NCI-H1105 treated with DMSO at 0.1 percent for 48 hours (cell line): ENCODE data around the gene ZFAND6.
A peak's percentile ranks its signal among the peaks of the same experiment; 100 is the strongest.

Source experiments
- DNase-seq: peaks from one replicate; lab custom pipeline; 2025; lab: John Stamatoyannopoulos, UW

Gene ZFAND6

DNA sequence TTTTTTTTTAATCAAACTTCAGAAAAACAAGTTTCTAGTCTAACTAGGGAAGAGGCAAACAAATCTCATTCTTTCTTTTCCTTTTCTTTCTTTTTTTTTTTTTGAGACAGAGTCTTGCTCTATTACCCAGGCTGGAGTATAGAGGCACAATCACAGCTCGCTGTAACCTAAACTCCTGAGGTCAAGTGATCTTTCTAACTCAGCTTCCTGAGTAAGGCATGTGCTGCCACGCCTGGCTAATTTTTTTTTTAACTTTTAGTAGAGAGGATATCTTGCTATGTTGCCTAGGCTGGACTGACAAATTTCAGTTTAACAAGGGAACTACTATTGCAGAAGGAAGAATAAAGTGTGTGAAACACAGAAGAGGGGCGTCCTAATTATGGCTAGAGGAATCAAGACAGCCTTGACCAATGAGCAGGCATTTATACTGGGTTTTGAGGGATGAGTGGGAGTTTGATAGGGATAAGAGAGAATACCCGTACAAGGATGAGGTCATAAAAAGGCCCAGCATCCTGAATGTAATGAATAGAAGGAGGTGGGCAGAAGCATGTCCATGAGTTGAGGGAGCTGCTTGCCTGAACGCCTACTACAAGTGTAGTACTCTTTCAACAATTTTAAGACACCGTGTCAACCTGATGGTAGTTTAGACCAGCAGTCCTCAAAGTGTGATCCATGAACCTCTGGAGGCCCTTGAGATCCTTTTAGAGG lies 6.7 kb upstream of the ZFAND6 start:
- DNase-seq: no peak

DNA sequence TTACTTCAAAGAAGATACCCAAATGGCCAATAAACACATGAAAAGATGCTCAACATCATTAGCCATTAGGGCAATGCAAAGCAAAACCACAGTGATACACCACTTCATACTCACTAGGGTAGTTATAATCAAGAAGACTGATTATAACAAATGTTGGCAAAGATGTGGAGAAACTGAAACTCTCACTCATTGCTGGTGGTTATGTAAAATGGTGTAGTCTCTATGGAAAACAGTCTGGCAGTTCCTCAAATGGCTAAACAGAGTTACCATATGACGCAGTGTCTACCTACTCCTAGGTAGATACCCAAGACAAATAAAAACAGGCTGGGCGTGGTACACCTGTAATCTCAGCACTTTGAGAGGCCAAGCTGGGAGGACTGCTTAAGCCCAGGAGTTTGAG lies 3.5 kb upstream of the ZFAND6 start:
- no peak for DNase-seq

DNA sequence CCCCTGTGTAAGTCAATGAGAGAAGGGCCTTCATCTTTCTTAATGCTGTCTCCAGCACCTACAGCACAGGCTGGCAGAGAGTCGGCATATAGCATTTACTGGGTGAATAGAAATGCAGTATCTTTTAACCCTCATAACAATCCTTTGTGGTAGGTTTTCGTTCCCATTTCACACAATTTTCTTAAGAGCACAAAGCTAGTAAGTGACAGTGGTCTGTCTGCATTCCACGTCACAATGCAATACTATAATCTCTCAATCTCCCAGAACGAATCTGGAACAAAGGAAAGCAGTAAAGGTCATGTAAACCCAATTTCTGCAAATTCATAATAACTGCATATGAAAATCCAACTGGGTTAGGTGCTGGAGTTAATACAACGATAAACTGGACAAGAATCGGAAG lies 1.4 kb upstream of the ZFAND6 start:
- no peak for DNase-seq

DNA sequence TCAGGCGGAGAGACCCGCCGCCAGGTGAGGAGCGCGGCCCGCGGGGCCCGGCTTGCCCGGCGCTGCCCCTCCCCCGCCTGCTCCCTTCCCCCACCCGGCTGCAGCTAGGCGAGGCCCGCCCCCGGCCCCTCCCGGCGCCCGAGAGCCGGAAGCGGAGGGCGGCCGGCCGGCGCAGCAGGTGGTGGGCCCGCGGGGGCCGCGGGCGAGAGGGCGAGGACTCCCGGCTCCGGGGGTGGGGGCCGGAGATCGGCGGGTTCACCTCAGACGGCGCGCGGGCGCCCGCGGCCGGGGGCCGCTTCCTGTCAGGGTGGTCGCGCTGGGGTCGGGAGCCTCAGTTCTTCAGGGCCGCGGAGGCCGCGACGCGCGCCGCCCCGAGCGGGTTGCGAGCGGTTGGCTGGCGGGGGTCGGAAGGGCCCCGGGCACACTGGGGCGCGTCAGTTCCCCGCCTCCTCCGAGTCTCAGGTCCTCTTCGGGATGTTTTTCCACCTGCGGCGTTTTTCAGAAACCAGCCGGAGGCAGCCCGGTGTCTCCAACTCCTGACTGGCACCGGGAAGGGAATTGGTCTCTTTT lies 395 bp downstream of the ZFAND6 start:
- peak; percentile 35 for DNase-seq

DNA sequence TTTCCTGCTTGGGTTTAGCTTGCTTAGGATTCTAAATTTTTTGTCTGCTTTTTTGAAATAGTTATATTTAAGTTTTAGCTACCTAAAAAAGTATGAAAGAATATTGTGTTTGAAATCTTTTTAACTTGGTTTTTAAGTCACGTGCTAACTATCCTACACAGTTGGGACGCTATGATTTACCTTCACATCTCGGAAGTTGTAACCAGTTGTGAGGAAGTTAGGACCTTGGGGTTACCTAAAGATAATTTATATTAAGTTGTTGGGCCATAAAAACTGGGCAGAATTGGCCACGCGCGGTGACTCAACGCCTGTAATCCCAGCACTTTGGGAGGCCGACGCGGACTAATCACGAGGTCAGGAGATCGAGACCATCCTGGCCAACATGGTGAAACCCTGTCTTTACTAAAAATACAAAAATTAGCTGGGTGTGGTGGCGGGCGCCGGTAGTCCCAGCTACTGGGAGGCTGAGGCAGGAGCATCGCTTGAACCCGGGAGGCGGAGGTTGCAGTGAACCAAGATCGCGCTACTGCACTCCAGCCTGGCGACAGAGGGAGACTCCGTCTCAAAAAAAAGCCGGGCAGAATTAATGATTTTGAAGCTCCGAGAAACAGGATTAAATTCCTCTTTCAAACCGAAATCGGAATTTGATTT lies 1.0 kb downstream of the ZFAND6 start:
- DNase-seq: peak; percentile 4

DNA sequence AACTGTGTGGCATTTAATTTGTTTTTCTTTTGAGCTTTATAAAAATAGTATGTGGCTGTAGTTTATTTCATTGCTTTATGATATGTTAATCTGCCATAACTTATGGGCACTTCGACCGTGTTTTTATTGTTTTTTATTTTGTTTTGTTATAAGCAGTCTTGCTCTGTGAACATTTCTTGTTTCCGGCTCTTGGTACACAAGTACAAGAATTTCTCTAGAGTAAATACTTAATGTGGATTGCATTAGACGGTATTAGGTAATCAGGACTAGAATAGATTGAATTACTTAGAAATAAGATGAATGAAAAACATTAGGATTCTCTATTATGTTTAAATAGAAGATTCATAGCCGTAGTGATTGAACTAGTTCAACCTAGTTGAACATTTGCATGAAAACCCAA lies 2.1 kb downstream of the ZFAND6 start:
- DNase-seq: no peak

DNA sequence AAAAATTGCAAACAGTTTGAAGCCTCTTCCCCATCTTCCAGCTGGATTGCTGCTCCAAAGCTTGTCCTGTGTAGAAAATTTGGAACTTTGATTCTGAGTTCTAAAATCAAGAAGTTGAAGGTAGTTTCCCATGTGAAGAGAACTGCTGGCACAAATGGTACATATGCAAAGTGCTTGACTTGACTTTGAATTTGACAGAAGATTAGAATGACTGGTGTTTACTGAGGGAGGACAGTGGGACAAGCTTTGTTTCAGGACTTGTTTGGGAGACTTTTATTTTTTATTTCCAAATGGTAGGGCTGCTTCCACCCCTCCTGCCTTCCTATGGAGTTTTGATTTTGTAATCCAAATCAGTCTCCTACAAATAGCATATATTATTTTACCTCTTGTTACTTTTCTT lies 7.4 kb downstream of the ZFAND6 start:
- no peak for DNase-seq

DNA sequence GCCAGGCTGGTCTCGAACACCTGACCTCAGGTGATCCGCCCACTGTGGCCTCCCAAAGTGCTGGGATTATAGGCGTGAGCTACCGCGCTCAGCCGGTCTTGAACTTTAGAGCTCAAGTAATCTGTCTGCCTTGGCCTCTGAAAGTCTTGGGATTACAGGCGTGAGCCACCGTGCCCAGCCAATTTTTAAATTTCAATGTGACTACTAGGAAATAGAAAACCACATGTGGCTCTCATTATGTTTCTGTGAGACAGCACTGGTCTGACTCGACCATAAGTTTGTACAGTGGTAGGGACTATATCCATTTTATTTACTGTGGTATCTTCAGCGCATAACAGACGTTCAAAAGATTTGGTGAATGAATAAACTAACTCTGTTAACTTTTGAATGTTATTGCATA lies 9.1 kb downstream of the ZFAND6 start:
- no peak for DNase-seq

DNA sequence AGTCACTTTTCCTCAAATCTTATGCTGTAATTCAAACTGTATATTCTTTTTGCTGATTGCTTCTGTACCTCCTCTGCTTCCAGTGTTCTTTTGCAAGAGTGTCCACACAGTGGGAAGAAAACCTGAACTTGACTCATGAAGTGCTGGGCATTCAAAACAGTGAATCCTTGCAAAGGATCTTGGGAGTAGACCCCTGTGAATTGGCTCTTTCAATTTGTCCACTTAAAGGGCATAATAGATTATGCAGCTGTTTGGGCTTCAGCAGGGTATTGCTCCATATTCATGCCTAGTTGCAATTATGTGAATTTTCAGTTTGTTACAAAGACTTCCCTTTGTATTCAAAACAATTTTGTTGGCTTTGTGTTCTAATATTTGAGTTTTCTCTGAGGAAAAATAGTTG lies 11.4 kb downstream of the ZFAND6 start:
- peak; percentile 21 for DNase-seq

DNA sequence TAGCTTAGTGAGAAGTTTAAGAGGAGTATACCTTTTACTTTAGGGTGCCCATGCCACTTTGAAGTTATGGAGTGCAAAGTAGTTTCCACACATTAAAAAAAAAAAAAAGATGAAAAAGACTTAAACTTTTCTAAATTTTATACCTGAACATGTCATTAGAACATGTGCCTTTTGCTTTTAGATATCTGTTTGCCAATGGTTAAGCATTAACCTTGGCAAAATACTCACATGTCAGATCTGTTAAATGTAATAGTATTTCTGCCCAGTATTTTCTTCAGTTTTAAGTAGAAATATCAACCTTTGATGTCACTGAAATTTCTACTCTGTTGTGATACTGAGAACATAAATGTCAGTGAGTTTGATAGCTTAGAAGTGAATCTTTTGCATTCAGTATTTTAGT lies 12.2 kb downstream of the ZFAND6 start:
- no peak for DNase-seq

DNA sequence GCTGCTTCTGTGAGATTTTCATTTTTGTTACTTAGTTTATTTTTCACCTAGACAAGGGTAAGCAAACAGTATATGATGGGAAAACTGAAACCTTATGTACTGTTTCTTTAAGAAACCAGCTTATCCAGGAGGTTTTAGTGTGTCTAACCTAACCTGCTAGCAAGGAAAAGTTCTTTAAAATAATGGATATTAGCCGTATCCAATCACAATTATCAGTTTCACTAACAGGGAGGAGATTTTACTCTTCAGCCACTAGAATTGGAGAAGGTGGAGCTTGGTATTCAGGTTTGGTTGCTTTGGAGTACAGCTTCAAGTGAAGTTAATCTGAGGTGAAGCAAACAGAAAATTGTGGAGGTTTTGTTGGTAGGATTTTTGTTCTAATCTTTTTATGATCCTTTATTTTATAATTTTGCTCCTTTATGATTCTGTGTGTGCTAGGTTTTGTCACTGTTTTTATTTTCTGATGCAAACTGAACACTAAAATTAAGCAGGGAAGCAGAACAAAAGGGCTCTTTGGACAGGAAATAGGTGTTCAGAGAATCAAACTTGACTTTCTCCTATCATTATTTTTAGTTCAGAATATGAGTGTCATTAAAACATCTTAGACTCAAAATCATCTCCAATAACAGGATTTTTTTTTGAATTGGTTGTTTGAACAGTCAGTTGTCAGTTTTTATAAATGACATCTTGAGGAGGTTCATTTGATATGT lies 13.0 kb downstream of the ZFAND6 start:
- DNase-seq: peak; percentile 86

DNA sequence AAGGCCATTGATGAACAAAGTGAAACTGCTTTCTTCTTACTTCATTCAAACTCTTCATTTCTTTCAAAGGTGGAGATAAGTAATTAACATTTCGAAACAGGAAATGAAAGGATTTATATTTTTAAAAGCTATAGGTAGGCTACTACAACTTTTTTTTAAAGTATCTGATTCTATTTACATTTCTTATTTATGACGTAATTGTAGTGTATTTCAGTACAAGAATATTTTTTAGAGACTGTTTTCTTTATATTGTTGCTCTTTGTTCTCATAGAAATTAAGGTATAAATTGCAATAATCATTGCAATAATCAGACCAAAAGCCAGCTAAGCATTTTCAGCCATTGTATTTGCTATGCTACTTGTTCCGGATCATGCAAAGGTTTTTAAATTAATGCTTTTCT lies 13.7 kb downstream of the ZFAND6 start:
- DNase-seq: no peak

DNA sequence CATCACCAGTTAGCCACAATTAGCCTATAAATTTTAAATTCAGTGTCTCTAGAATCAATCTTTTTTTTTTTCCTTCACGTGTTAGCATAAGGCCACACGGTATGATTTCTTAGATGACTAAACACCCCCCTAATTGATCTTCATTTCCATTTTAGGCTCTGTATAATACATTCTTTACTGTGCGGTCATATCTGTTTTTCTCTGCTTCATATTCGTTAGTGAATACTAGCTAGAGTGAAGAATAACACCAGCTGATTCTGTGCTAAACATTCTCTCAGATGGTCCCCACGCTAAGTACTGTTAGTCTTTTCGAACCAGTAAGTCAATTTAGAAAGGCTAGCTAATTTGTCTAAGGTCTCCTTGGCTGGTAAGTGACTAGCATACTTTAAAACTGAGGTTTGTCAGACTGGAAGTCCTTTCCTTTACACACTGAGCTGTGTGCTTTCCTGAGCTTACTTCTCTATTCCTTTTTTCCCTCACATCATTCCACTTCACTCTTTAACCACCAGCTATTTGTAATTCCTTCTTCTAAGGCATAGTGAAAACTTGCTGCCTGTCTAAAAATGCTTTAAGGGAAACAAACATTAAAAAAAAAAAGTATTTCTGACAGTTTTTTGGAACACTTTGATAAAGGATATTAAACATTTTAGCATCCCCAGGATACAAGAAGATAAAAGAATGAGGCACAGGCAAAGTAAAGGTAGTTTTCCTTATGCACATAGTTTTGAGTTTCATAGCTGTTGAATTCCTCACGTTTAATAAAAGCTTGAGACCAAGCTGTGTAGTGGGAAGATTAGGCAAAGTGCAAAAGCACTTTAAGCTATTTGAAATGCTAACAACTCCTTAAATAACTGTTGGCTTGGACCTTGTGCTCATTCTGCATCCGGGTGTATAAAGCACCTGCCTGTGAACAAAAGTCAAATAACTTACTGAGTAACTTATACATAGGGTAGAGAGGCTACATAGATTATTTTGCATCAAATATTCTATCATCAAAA lies 17.1 kb downstream of the ZFAND6 start:
- no peak for DNase-seq

DNA sequence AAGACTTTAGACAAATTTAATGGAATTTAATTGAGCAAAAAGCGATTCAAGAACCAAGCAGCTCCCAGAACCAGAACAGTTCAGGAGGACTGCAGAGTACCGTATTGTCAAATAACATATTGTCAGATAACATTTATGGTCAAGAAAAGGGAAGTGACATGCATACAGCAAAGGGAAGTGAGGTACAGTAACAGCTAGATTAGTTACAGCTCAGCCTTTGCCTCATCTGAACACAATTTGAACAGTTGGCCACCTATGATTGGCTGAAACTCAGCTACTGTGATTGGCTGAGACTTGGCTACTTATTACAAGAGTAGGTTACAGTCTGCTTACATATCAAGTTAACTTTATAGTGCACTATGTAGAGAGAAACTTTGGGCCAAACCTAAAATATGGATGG lies 21.9 kb downstream of the ZFAND6 start:
- no peak for DNase-seq

DNA sequence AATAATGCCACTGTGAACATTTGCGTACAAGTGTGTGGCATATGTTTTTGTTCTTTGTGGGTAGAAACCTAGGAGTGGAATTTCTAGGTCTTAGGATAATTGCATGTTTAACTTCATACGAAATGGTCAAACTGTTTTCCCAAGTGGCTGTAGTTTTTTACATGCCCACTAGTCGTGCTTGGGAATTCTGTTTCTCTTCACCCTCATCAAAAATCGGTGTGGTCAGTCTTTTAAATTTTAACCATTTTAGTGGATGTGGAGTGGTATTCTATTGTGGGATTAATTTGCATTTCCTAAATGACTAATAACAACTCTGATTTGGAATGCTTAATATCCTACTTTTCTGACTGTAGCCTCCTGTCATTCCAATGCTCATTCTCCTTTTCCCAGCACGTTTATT lies 27.6 kb downstream of the ZFAND6 start:
- no peak for DNase-seq

DNA sequence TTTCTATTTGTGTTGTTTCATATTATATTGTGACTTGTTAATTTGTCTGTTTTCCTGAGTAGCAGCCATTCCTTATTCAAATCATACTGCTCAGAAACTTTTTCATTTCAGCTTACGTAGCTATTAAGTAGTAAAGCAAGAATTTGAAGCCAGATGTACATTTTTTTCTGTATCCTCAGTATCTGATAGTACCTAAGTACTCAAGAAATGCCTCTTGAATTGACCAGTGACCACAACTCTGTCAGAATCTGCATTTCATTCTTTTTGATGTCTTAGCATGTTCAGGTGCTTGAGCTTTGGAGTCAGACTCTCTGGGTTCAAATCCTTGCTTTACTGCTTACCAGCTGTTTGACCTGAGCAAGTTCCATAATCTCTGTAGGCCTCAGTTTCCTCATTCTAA lies 30.6 kb downstream of the ZFAND6 start:
- DNase-seq: no peak

DNA sequence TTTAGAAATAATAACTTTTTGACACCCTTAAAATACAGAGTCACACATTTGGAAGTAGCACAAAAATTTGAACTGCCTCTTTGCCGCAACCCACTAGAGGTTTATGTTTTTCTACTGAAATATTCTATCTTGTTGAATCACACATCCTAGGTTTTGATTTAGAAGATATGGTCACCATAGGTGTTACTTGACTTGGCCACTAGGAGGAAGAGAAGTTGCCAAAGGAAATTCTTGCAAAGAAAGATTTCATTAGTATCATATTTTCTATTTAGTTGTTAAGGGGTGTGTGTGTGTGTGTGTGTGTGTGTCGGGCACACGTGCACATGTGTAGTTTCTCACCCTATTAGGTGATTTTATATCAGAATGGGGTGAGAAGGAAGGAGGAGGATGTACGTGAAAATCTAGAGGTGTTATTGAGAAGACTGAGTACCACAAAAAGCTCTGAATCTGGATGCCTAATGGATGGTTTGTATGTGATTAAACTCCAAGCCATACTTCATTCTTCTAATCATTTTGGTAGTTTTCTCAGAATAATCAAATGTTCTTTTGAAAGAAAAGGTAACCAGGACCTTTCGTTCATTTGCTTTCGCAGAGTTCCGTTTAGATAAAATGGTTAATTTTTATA lies 31.5 kb downstream of the ZFAND6 start:
- DNase-seq: no peak

DNA sequence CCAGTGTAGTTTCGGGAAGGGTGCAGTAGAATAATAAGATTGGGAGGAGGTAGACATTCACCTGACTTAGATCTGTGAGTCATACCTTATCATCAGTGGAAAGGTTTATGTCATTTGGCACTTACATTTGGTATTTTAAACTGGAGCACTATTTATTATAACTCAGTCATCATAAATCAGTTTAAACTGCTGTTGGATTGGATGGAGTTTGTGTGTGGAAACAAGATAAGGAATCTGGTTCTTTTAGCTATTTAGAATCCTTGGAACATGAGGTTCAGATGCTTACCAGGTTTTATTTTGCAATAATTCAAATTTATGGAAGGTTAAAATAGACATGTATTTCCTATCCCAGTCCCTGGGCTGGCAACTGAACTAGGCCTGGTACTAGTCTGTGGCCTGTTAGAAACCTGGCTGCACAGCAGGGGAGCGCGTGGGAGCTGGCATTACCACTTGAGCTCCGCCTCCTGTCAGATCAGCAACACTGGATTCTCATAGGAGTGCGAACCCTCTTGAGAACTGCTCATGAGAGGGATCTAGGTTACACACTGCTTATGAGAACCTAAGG lies 34.5 kb downstream of the ZFAND6 start:
- DNase-seq: no peak

DNA sequence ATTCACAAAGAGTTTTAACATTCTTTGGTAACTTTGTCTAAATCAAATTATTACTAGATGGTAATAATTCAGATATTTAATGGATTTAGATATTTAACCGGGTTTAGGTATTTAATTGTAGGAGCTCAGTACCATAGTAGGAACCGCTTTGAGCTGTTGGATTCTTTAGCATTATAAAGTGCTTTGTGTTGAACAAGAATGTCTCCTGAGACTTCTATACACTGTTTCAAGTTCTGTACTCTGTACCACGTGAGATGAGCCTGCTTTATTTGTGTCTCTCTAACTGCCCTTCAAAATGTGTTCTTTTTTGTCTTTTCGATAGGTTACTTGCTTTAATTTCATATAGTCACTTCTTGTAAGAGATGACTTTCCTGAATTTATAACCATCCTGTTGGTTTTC lies 36.0 kb downstream of the ZFAND6 start:
- no peak for DNase-seq

DNA sequence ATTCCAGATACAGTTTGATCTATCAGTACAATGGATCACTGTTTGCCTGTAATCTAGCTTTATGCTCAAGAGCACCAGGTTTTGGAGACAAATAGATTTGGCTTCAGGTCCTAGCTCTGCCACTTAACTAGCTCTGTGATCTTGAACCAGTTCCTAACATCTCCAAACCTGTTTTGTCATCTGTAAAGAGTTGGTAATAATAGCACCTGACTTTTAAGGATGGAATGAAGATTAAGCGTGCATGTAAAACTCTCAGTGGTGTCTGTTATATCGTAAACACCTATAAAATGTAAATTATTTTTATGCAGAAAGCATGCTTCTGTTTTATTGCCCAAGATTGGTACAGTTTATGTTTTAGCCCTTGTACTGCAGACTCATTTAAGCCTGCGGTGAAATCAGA lies 36.5 kb downstream of the ZFAND6 start:
- no peak for DNase-seq

DNA sequence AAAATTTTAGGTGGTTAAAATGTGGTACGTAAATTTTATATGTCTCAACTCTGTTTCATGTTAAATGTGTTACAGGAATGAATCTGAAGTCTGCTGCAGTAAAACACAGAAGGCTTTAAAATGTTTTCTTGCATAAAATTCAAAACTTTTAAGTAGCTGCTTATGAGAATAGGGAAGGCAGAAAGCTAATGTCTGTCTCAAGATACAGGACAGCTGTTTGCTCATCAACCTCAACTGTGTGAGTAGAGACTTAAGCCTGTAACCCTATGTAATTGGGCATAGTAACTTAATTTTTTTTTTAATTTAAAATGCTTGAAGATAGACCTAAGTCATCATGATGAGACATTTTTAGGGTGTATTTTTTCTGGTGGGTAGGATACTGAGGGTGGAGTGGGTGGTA lies 38.9 kb downstream of the ZFAND6 start:
- no peak for DNase-seq
